GM12874 (cell line): Measurements from ENCODE around the gene SPATA2.

Source experiments
- CTCF ChIP-seq: IDR thresholded peaks from 2 replicates; pipeline ENCODE4 v1.5.1; 2011; ENCODE audit warnings: low read depth, mild to moderate bottlenecking, control low read depth, low read length, moderate library complexity; ENCODE audit not compliant: insufficient read depth

The SPATA2 gene

GRCh38 chr20:49904440-49905214 is 10.7 kb downstream of the SPATA2 start:
- TF ChIP-seq CTCF: no peak

- no peak for TF ChIP-seq CTCF
Observed at GRCh38 chr20:49901588-49901987, 13.7 kb downstream of the SPATA2 start.

- TF ChIP-seq CTCF: no peak
Observed at GRCh38 chr20:49899541-49900383, 15.6 kb downstream of the SPATA2 start.

GRCh38 chr20:49896204-49896603 is 19.1 kb downstream of the SPATA2 start:
- TF ChIP-seq CTCF: no peak

- TF ChIP-seq CTCF: no peak
Observed at GRCh38 chr20:49894073-49894470, 21.3 kb downstream of the SPATA2 start.

- TF ChIP-seq CTCF: no peak
Observed at GRCh38 chr20:49893242-49894072, 21.9 kb downstream of the SPATA2 start.

GRCh38 chr20:49892817-49893216 is 22.5 kb downstream of the SPATA2 start:
- TF ChIP-seq CTCF: no peak
